ENCODE results near the gene PSD2.

The PSD2 gene

GRCh38 chr5:139795074-139796001 lies at the start of gene PSD2:
TSS of gene PSD2 (plus strand) at chr5:139795808. CDS start at chr5:139809441, 13,633 bp downstream.
- peak; percentile 46 for DNase-seq (ENCODE audit: low spot score)

DNA sequence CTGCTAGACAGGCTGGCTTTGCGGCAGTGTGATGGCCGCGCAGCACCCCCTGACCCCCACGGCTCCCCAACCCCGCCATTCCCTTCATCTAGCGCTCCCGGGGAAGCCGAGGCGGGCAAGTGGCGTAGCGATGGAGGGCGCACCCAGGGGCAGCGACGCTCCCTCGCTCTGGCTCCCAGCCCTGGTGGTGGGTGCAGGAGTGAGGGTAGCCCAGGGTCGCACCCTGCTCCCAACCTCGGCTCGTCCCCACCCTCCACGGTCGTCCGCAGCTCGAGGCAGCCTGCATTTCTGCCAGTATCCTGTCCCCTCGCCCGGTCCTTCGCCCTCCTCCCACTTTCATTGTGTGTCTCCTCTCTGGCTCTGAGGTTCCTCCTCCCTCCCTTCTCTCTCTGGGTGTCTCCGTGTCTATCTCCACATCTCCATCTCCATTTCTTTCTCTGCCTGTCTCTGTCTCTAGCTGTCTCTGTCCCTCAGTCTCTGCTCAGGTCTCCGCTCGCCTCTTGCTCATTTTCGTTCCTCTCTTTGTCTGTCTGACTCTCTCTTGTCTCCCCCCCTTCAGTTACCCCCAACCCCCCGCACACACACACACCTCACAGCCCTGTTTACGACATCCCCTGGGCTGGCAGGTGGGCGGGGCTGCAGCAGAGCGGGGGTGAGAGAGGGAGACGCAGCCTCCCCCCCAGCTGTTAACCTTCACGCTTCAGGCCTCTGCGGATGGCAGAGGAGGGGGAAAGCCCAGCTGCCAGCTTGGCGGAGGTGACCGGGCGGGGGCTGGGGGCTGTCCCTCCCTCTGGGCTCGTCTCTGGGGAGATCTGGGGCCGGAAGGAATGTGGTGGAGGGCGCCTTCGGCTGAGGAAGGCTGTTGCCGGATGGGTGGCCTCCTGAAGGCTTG lies 48.7 kb upstream of the PSD2 start:
- DNase-seq (ENCODE audit: low spot score): peak; percentile 70

GRCh38 chr5:139747583-139748504 lies 47.8 kb upstream of the PSD2 start:
- peak; percentile 85 for DNase-seq (ENCODE audit: low spot score)

DNA sequence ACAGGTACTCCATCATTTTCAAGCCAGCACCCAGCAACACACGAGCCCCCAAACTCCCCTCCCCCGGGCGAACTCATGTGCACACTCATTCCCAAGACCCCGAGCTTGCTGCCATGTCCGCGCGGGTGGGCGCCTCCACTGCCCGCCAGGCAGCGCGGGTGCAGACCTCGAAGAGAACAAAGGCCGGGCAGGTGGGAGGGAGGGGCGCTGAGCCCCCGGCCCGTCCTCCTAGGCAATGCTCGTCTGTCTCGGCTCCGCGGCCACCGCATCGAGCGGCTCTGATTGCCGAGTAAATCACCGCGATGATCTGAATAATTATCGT lies 47.1 kb upstream of the PSD2 start:
- no peak for DNase-seq (ENCODE audit: low spot score)

GRCh38 chr5:139749242-139749641 lies 46.4 kb upstream of the PSD2 start:
- no peak for DNase-seq (ENCODE audit: low spot score)

DNA sequence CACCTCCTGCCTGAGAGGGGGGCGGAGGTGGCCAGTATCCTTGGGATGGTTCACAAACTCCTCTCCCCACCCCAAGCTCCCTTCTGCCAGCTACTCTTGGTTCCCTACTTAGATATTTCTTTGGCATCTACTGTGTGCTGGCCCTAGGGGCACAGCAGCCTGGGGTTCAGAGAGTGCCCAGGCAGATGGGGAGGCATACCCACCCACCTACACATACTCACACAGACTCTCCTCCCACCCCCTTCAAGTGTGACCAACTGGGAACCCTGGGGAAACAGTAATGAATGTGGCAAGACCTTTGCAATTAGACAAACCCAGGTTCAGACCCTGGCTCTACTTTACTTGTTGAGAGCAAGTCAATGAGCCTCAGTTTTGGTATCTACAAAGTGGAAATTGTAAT lies 44.4 kb upstream of the PSD2 start:
- DNase-seq (ENCODE audit: low spot score): no peak

GRCh38 chr5:139752506-139753473 lies 42.8 kb upstream of the PSD2 start:
- no peak for DNase-seq (ENCODE audit: low spot score)

DNA sequence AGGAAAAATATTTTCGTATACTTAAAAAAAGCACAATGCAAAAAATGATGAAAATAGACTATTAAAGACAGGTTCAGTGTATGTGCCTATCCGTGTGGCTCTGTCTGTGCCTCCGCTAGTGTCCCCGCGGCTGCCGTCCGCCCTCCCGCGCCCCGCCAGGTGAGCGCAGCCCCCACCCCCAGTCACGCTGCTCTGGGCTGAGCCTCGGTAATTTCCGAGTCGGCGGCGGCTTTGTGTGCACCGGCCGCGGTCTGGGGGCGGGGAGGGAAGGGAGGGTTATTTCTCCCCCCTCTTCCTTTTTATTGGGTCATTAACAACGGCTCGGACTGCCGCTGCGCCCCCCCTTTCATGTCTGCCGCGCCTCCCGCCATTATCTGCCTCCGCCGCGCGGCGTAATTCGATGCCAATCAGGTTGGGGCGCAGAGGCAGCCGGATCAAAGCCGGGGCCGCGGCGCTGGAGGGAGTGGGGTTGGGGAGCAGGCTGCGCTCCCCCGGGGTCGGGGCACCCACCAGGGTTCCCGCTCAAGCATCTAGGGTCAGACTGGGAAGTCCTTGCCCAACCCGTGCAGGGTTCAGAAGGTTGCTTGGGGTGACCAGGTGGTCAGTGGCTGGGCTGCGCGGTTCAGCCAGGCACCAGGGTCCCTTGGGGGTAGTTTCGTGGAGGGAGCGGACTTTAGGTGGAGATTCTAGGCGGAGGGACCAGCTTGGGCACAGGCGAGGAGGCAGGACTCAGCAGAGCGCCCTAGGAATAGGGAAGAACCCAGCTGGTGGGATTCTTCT lies 39.5 kb upstream of the PSD2 start:
- peak; percentile 93 for DNase-seq (ENCODE audit: low spot score)

DNA sequence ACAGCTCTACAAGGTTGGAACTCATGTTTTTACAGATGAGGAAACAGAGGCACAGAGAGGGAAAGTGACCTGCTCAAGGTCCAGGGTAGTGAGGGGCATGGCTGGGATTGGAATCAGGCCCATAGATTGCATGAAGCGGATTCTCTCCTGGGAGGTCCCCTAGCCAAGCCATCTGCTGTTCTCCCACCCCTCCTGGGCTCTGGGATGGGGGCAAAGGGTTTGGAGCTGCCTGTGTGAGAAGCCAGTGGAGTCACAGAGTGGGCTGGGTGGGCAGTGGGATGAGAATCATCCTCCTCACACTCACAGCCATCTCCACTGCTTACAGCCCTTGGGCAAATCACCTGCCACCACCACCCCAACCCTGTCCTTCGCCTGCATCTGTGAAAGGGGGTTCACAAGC lies 38.6 kb upstream of the PSD2 start:
- DNase-seq (ENCODE audit: low spot score): no peak

- no peak for DNase-seq (ENCODE audit: low spot score)
Observed at GRCh38 chr5:139757727-139758509, 37.7 kb upstream of the PSD2 start.

GRCh38 chr5:139758510-139759075 lies 37.0 kb upstream of the PSD2 start:
- peak; percentile 33 for DNase-seq (ENCODE audit: low spot score)

- no peak for DNase-seq (ENCODE audit: low spot score)
Observed at GRCh38 chr5:139759219-139759721, 36.3 kb upstream of the PSD2 start.

- peak; percentile 30 for DNase-seq (ENCODE audit: low spot score)
Observed at GRCh38 chr5:139760066-139761056, 35.2 kb upstream of the PSD2 start.

DNA sequence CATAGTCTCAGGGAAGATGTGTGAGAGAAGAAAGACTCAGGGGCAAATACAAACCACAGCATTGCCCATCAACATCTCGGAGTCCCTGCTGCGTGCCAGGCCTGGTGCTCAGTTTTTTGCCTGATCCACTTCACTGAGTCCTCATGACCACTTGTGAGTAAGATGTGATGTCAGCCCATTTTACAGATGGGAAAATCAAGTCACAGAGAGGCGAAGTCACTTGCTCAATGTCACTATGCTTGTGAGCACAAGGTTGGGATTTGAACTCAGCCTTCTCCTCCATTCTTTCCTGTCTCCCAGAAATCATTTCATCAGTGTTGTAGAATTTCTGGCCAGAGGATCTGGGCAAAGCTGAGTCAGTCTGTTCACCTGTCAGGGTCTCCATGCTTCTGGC lies 34.6 kb upstream of the PSD2 start:
- DNase-seq (ENCODE audit: low spot score): no peak

GRCh38 chr5:139761501-139761900 lies 34.1 kb upstream of the PSD2 start:
- DNase-seq (ENCODE audit: low spot score): no peak

- peak; percentile 59 for DNase-seq (ENCODE audit: low spot score)
Observed at GRCh38 chr5:139762615-139763170, 32.9 kb upstream of the PSD2 start.
